ENCODE measurements around the gene MEIS3.
A peak's percentile ranks its signal among the peaks of the same experiment; 100 is the strongest.

Gene MEIS3

DNA sequence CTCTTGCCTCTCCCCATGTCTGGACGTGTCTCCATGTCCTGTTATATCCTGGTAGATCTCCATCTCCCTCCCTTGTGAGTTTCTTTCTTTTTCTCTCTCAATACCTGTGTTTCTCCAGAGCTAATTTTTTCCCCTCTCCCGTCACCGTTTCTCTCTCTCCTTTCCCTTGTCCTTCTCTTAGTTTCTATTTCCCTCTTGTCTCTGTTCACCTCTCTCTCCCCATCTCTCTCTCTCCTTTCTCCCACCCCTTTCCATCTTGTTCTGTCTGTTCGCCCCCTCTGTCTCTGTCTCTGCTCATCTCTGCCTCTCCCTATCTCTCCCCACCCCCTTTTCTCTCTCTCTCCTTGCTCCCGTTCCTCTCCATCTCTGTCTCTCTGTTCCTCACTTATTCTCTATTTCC is 39.3 kb upstream of the MEIS3 start:
- in situ Hi-C loops (cut with HindIII; ENCODE audit: low sequenced_read_pairs): no loop called here
- TF ChIP-seq, protein P1, sequence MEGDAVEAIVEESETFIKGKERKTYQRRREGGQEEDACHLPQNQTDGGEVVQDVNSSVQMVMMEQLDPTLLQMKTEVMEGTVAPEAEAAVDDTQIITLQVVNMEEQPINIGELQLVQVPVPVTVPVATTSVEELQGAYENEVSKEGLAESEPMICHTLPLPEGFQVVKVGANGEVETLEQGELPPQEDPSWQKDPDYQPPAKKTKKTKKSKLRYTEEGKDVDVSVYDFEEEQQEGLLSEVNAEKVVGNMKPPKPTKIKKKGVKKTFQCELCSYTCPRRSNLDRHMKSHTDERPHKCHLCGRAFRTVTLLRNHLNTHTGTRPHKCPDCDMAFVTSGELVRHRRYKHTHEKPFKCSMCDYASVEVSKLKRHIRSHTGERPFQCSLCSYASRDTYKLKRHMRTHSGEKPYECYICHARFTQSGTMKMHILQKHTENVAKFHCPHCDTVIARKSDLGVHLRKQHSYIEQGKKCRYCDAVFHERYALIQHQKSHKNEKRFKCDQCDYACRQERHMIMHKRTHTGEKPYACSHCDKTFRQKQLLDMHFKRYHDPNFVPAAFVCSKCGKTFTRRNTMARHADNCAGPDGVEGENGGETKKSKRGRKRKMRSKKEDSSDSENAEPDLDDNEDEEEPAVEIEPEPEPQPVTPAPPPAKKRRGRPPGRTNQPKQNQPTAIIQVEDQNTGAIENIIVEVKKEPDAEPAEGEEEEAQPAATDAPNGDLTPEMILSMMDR (IDR thresholded peaks at IDR 0.05; ENCODE audit: low read depth, low read length): no peak
- no peak overlapping the region for H3K4me3 ChIP-seq (ENCODE audit: low read depth, low read length)
- no peak for DNase-seq (ENCODE audit: low read depth, low spot score)

DNA sequence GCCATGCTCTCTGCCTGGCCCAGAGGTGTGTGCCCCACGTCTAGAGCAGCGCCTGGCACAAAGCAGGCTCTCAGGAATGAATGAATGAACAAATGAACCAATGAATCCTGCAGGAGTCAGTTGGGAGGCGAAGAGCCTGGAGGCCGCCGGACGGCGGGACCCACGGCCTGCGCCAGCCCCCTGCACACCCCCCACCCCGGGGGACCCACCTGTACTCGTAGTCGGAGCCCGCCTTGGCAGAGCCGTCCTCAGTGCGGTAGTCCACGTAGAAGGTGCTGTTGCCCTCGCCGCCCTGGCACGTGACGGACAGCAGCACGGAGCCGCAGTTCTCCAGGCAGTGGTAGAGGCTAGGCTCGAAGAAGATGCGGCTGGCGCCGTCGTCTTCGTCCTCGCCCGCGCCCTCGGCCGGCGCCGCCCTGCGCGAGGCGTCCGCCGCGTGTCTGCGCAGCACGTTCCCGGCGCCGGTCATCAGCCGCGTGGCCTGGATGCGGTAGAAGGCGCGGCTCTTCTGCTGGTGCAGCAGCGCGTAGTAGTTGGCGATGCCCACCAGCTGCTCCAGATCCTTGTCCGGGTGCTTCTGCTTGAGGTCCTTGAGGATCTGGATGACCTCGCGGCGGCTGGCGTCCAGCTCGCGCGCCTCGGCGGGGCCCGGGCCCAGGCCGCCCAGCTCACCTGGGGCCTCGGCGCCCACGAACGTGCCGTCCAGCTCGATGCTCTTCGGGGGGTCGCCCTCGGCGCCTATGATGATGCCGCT is 37.6 kb upstream of the MEIS3 start:
- TF ChIP-seq, protein P1 (IDR thresholded peaks at IDR 0.05; ENCODE audit: low read depth, low read length): no peak
- in situ Hi-C loops (cut with HindIII; ENCODE audit: low sequenced_read_pairs): no loop called here
- no peak for DNase-seq (ENCODE audit: low read depth, low spot score)
- H3K4me3 ChIP-seq (ENCODE audit: low read depth, low read length): no peak overlapping the region

DNA sequence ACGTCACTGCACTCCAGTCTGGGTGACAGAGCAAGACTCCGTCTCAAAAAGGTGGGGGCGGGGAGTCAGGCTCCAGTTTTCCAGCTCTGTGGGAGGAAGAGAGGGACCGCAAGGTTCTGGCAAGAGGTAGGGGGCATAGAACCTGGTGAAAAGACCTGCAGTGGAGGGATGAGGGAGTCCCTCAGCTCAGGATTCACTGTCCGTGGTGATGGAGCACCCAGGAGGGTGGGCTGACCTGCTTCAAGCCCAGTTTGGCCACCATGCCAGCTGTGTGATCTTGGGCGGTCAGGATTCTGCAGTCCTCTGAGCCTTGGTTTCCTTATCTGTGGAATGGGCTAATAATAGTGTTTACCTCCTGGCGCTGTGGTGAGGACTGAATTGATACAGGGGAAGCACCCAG is 31.2 kb upstream of the MEIS3 start:
- in situ Hi-C loops (cut with HindIII; ENCODE audit: low sequenced_read_pairs): no loop called here
- TF ChIP-seq, protein P1 (IDR thresholded peaks at IDR 0.05; ENCODE audit: low read depth, low read length): no peak
- no peak overlapping the region for H3K4me3 ChIP-seq (ENCODE audit: low read depth, low read length)
- no peak for DNase-seq (ENCODE audit: low read depth, low spot score)

DNA sequence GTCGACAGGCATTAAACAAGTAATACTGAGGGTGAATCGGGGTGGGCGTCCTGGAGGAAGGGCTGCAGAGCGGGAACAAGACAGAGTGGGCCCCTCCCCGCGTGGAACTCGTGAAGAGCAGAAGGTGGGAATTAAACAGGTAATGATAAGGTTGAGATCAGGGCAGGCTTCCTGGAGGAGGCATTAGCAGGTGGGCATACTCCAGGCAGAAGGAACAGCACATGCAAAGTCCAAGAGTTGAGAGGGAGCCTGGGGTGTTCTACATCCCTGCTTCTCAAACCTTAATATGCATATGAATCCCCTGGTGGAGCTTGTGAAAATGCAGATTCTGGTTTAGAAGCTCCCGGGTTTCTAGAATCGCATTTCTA is 29.0 kb upstream of the MEIS3 start:
- TF ChIP-seq, protein P1 (IDR thresholded peaks at IDR 0.05; ENCODE audit: low read depth, low read length): no peak
- in situ Hi-C loops (cut with HindIII; ENCODE audit: low sequenced_read_pairs): no loop called here
- no peak for DNase-seq (ENCODE audit: low read depth, low spot score)
- no peak overlapping the region for H3K4me3 ChIP-seq (ENCODE audit: low read depth, low read length)

DNA sequence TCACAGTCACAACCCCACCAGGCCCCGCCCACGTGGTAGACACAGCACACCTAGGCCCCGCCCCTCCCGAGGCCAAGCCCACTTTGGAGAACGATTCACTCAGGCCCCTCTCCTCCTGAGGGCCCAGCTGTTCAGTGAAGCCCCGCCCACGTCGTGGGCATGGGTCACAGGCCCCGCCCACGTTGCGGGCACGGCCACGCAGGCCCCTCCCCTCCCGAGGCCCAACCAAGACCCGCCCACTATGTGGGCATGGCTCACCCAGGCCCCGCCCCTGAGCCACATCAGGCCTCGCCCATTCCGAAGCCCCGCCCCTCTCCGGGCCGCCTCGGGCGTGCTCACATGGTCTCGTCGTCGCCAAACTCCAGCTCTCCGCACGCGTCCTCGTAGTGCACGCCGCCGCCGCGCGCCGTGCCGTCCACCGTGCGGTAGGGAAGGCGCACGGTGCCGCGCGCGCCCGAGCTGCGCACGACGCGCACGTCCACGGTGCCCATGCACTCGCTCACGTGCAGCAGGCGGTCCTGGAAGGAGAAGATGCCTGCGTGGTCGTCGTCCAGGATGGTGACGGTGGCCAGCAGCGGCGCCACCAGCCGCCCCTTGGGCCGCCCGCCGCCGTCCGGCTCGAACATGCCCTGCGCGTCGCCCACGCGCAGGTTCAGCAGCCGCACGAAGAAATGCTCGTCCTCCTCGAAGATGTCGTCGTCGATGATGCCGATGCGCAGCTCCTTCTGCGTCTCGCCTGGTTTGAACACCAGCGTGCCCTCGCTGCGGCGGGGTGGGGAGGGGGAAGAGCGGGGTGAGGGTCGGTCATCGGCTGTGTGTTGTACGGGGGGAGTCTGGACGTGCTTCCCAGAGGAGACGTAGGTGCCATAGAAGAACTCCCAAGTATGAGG is 28.4 kb upstream of the MEIS3 start:
- no peak overlapping the region for H3K4me3 ChIP-seq (ENCODE audit: low read depth, low read length)
- DNase-seq (ENCODE audit: low read depth, low spot score): peak; percentile 15
- TF ChIP-seq, protein P1 (IDR thresholded peaks at IDR 0.05; ENCODE audit: low read depth, low read length): no peak
- in situ Hi-C loops (cut with HindIII; ENCODE audit: low sequenced_read_pairs): no loop called here

DNA sequence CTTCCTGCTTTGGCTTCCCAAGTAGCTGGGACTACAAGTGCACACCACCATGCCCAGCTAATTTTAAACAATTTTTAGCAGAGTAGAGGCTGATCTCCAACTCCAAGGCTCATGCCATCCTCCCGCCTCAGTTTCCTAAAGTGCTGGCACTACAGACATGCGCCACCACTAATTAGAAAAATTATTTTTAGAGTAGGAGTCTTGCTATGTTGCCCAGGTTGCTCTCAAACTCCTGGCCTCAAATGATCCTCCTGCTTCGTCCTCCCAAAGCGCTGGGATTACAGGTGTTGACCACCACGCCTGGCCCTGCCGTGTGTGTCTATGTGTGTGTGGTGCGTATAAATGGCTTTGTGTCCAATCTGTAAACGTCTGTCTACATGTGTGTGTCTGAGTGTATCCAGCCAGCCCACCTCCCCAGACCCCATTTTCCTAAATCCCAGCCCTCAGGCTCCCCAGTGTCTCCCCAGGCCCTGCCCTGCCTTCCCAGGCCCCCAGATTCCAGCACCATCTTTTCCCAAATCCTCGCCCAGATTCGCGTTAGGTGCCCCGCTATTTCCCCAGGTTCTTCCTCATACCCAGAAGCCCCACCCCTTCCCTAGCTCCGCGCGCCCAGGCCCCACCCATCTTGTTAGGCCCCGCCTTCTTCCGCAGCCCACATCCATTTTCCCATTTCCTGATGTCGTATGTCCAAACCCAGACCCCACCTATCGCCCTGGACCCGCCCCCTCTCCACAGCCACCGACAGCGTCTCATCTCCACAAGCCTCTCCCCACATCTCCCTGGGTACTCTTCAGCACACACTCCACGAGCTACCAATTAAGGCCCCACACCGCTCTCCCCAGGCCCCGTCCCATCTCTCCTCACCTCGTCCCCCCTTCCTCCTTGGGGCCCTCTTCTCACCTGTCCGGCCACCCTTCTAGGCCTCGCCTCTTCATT is 27.5 kb upstream of the MEIS3 start:
- no peak for DNase-seq (ENCODE audit: low read depth, low spot score)
- no peak overlapping the region for H3K4me3 ChIP-seq (ENCODE audit: low read depth, low read length)
- TF ChIP-seq, protein P1 (IDR thresholded peaks at IDR 0.05; ENCODE audit: low read depth, low read length): no peak
- in situ Hi-C loops (cut with HindIII; ENCODE audit: low sequenced_read_pairs): no loop called here
